OCI-LY1 (cell line): ENCODE results near the gene DUOXA1.

Source experiments
- CTCF ChIP-seq: fragments of 200-600 bp; sonication (generic), shearing (Covaris generic); IDR thresholded peaks from 2 replicates; pipeline ENCODE4 v1.5.1; 2017; ENCODE audit warnings: mild to moderate bottlenecking, antibody characterized with exemption, low read length, moderate library complexity, mixed read lengths
- EZH2 ChIP-seq: fragments of 200-600 bp; sonication (generic), shearing (Covaris generic); IDR thresholded peaks from 2 replicates; pipeline ENCODE4 v1.8.0; 2017; ENCODE audit warnings: borderline replicate concordance, mixed run types, mild to moderate bottlenecking, antibody characterized with exemption, low read length, moderate library complexity, mixed read lengths

- no peak for TF ChIP-seq CTCF
- no peak for TF ChIP-seq EZH2
Observed at GRCh38 chr15:45094358-45094730, 35.3 kb downstream of the DUOXA1 start.
